HG03039 (cell line): ENCODE measurements around the gene C2orf49.

Experiments used
- ATAC-seq: cut with Tn5 transposase; IDR thresholded peaks from one replicate; pipeline ENCODE4 v1.9.1; 2021; ENCODE audit warnings: mild to moderate bottlenecking, moderate library complexity; ENCODE audit not compliant: unreplicated experiment

C2orf49 gene

DNA sequence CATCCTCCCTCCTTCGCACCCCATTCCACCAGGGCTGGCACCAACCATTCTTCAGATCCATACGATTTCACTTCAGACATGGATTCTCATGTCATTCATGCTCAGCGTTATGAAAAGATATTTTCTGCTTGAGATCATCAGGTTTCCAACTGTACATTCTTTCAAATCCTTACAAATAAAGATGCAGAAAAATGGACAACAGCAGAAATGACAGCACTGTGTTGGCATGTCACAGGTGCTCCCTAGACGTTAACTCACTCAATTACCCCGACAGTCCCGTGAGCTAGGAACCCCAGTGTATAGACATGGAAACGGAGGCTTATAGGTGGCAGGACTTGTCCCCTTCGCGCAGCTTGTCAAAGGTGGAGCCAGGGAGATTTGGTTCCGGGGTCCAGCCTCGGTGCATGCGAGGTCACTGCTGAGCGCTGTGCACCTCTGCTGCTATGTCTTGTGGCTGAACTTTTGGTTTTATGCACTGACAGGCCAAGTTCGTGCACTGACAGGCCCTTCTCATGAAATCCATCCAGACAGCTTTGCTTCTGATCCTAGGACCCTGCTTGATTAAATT lies 43.8 kb downstream of the C2orf49 start:
- ATAC-seq, result no peak

DNA sequence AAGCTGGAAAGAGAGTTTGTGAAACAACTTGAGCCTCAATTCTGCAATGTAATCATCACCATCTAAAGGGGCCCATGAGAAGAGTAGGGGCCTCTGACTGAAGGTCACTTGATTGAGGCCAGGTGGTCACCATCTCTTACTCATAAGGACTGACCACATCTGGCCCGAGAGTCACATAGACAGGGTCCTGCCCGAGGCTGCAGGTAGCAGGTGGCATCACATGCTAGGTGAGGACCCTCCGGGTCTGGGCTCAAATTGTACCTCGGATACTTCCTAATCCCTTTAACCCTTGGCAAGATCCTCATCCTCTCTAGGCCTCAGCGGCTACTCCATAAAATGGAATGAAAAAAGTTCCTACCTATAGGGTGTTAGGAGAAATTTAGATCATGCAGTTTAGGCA lies 44.8 kb downstream of the C2orf49 start:
- ATAC-seq, result no peak

DNA sequence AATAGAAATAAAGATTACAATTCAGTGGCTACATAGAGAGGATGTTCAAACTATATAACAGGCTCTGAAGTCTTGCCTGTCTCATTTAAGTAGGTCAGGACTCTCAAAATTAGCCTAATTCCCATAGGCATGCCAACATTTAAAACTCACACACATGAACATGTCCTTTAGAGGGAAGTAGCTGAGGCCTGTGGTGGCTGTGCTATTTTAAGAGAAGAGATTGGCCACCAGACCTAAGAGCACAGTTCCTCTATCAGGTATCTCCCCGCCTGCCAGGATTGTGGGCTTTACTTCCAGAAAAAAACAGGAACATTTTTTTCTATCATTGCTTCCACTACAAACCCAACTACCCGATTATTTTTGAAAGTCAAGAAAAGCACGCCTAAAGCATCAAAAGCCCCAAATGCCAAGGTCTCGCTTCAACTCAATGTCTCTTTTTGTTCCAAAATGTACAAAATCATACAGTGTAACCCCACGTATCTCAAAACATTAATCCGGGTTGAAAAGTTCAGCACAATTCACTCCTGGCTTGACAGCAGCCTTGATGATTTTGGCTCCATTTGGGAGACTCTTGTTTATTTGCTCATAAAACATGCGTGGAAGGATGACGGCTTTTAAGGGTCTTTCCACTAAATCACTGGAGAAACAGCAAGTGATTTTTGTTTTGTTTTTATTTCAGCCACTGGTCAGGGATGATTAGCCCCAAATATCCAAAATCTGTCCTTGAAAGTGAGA lies 46.3 kb downstream of the C2orf49 start:
- no peak for ATAC-seq

DNA sequence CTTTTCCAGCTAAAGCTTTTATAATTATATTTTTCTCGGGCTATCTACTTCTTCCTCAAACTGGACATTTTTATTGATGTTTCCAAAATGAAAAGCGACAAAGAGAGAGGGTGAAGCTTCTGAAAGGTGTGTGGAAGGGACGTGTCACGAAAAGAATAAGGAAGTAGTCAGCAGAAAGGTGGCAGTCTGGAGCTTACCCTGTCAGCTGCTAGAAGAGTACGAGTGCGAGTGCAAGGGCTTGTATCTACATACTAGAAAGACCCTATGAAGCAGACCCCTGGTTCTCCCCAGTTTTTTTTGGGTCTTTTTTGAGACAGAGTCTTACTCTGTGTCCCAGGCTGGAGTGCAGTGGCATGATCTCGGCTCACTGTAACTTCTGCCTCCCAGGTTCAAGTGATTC lies 46.9 kb downstream of the C2orf49 start:
- no peak for ATAC-seq

DNA sequence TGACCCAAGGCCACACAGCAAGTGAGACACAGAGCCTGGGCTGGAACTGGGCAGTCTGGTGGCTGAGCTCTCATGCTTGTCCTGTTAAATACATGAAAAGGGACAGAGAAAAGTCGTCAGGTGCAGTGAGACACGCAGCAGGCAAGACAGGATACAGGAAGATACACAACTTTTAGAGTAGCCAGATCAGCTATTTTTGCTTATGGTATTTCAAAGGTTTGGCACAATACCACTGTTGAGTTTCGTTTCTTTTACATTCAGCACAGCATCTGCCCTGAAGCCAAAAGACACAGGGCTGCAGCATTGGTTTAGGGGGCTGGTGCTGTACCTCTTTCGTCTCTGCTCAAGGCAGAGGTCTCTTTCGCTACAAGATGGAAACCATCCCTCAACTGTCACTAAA lies 47.5 kb downstream of the C2orf49 start:
- no peak for ATAC-seq

DNA sequence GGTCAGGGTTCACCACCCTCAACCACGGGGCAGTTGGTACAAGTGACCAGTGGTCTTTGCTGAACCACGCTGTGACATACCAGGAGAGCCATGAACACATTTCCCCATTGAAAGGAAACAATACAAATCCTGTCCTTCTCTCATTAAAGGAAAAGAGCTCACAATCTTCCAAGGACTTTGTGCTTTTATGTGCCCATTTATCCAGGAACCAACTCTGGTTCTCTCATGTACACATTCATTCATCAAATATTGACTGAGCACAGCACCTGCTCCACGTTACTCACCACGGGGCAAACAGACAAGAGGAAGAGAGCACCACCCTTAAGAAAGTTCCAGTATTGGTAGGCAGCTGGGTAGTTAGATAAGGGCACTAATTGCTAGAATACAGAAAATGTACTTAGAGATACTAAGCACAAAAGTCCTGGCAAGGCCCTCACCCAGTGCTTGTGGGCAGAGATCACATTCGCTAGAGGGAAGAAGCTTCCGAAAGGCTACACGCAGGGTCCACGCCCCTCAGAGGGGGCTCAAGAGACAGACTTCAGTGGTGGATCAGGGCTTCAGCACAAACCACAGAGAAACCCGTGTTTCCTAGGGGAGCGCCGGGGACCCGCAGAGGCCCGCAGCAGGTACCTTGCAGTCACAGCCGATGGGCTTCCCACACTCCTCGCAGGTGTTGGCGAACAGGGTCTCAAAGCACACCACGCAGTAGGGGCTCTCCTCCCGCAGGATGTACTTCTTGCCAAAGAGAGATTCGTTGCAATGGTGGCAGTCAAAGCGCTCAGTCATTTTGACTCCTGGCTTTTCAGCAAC lies 48.6 kb downstream of the C2orf49 start:
- no peak for ATAC-seq

DNA sequence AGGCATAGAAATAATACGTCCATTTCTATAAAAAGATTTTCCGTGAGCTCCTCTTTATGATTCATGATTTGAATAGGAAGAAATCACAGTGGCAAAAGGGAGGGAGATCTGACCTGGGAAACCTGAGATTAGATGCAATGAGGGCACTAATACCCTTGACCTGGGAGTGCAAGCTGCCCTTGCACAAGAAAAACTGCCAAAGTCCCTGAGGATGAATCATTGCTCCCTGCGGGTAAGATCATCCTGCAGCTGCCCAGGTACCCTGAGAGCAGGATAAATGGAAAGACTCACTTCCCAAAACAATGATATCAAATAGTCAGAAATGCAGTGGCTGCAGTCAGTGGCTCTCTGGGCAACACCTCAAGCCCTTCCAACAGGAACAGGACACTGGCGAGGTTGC lies 49.9 kb downstream of the C2orf49 start:
- ATAC-seq, result no peak

DNA sequence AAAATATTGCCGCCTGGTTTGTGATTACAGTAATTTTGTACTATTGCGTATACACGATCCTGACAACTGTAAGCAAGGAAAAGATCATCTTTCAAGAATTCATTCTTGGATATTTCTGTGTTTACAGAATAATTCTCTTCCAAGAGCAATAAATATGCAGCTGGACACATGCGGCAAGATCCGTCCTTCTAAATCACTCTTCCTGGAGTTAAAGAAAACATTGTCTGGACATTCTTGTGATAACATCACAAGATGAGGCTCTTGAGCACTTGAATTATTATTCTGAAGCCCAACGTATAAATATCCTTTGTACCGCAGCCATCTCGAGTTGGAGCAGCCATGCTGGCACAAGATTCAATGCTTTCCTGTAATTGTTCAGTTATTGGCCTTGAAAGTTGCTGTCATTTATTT lies 51.6 kb downstream of the C2orf49 start:
- ATAC-seq, result no peak

DNA sequence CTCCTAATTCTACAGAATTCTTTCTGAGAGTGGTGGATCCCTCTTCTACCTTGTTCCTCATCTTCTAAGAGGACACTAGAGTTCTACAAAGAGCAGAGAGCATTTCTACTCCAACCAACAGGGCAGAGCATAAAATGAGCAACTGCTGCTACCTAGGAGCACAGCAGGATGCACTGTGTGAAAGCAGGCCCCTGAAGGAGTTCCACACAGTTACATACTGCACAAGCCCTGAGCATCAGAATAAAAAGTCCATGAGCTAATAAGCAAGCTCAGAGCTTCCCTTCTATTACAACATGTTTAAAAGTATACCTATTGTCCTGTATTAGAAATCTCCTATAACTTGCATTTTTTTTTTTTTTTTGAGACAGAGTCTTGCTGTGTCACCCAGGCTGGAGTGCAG lies 53.1 kb downstream of the C2orf49 start:
- ATAC-seq, result no peak

DNA sequence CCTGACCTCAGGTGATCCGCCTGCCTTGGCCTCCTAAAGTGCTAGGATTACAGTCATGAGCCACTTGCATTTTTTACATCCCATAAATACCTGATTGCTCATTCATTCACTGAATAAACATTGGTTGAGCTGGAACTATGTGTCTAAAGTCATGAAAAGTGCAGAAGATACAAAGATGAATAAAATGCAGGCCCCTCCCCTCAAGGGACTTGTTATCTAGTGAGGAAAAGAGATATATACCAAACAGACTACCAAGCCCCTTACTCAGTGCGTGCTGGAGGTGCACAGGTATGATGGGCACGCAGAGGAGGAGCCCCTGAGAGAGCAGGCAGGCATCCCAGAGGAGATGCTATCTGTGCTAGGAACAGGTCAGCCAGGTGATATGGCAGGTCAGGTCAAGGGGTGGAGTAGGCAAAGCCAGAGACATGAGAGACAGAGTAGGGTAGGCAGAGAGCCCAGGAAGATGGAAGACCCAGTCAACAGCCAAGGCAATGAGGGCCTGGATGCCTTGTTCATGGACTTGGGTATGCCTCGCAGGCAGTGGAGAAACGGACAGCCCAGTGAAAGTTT lies 53.8 kb downstream of the C2orf49 start:
- ATAC-seq, result no peak

DNA sequence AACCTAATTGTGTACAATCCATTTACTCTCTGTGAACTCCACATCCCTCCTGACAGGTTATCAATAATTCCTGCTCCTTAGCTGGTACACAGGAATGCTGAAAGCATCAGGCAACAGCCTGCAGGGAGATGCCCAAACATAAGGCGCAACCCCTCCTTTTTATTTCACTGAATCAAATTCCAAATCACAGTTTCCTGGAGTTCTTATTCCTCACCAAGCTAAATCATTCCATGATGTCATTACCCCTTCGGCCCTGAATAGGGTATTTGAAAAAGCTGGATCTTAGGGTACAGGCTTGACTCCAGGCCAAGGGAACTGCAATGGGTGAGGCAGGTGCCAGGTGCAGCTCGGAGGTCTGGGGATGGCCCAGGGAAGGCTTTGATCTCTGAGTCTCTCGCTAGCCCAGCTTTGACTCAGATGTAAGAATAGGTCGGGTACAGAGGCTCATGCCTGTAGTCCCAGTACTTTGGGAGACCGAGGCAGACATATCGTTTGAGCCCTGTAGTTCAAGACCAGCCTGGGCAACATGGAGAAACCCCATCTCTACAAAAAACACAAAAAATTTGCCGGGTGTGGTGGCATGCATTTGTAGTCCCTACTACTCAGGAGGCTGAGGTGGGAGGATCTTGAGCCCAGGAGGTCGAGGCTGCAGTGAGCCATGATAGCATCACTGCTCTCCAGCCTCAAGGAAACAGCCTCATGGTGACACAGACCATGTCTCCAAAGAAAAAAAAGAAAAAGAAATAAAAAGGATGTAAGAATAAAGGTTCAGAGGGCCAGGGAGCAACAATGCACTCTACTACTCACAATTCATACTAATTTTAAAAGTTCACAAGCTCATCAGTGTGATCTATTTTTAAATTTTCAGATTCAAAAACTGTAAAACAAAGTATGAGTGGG lies 54.7 kb downstream of the C2orf49 start:
- no peak for ATAC-seq

DNA sequence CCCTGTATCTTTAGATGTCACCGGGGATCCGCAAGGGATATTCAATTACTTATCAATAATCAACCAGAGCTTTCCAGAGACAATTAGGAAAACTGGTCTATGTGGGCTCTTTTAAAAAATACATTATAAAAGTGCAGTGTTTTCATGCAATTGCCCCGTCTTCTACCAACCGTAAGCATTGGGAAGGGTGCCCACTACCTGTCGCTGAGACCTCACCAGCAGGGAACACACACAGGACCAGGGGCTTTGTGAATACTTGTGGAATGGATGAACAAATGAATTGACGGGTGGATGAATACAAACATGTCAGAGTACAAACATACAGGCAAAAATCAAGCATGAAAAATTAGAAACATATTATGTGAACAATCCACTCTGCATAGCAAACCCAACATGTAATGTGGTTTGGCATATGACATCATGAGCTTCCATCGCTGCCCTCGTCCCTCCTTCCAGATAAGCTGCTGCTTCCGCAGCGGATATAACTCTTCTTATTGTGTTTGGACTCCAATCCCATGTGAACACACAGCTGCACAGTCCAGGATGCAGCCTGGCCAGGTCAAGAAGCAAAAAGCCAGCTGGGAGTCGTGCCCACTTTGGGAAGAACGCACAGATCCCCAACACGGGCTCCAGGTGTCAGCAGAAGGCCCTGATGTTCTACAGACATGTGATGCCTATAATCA lies 56.2 kb downstream of the C2orf49 start:
- no peak for ATAC-seq

DNA sequence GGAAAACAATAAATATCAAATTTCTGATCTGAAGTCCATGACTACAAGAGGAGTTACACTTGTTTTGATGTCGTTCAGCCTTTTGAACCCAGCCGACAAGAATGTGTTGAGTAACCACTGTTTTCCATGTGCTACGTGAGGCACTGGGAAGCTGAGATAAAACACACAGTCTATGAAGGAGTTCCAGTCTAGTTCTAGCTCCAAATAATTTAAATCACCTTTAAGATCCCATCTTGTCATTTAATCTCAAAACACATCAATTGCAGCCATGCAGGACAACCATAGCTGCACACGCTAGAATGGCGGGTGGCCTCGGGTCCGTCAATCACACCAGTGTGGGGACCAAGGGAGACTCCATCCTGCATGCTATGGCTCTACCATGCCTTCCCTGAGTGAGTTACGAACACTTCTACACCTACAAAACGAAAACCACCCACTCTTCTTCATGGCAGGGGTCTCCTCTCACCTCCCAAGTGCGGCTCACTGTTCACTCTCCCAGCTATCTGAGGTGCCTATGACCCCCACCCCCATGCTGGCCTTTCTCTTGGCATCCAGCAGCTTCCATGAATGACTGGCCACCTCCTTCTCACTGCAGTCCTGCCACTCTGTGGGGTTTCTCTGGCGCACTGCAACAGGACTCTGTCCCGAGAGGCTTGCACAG lies 57.7 kb downstream of the C2orf49 start:
- ATAC-seq, result no peak

DNA sequence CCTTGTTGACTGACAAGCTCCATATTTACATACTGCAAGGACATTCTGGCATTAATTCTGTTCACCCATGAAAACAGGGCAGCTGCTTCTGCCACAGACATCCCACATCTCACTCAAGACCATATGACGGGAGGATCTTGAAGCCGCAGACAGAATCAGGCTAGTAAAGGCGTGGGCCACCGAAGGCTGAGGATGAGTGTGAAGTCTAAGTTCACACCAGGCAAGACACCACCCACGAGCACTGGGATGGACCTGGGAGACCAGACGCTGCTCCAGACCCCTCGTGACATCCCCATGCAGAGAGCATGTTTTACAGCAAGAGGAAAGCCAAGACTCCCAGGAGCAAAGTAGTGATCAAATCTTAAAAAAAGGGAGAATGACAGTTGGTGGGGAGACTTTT lies 58.4 kb downstream of the C2orf49 start:
- no peak for ATAC-seq

DNA sequence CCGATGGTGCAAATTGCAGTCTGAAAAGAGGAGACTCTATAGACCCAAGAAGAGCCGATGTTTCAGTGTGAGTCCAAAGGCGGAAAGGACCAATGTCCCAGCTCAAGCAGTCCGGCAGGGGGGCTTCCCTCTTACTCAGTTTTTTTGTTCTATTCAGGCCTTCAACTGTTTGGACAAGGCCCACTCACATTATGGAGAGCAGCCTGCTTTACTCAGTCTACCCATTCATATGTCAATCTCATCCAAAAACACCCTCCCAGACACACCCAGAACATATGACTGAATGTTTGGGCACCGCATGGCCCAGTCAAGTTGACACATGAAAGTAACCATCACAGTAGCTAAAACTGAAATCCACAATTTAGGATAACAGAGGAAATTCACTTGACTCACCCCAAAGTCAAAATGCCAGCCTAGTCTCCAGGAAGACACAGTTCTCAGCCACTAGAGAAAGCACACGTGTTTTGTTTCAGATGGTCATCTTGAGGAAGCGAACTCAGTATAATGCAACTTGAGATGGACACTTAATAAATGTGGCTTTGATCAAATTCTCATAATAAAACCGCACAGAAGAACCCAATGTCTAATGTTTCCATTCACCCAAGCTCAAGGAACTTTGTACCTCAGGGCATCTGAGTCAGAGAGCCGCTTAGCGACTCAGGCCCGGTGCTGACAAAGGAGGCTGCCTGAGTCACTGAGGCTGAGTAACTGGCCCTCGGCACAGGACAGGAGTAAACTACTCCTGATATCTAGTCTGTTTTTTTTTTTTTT lies 59.1 kb downstream of the C2orf49 start:
- no peak for ATAC-seq

DNA sequence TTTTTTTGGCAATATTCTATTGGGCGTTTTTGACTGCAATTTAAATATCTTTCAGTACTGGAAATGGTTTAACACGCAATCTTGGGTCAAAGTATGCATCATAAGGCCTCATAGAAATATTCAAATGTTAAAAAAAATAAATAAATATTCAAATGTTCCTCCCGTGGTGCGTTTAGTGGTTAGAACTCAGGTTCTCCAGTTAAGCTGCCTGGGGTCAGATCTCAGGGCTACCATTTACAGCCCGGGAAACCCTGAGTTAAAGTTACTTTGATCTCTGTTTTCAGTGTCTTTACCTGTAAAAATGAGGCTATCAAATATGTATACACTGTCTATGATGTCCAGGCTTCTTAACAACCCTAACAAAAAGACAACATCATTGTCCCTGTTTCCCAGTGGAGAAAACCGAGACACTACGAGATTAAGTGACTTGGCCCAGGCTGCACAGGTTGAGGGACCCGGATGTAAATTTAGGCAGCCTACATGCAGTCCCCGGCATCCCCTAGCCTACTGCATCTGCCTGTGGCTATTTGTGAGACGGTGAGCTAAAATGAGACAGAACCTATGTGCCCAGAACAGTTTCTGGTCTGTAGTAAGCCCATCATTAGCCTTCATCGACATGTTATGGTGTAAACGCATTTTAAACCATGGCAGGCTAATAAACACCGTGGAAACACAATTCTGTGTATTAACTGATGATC lies 59.8 kb downstream of the C2orf49 start:
- no peak for ATAC-seq

DNA sequence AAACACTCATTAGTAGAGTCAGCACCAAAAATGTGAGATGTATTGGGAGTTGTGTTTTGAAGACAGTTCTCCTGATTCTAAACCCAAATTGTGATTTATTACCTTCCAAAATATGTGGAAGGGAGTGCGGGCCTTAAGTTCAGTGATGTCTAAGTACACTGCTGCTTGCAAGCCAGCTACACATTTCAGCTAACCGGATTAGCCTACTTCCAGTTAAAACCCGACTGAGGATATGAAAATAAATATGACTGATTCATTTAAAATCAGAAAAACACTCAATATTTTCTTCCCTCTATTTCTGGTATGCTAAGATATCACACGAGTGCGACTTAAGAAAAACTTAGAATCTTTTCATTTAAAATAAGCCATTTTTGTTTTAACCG lies 60.6 kb downstream of the C2orf49 start:
- no peak for ATAC-seq
